Gastrocnemius medialis (tissue), 4 donors: ENCODE results near the gene DHX40.

ENCODE experiments used
- CTCF ChIP-seq, 5 experiments: fragments of 450-650 bp in 3 of 5; fragments of 200-600 bp in 2 of 5; sonication (generic) in 2 of 5; IDR thresholded peaks in 4 of 5; conservative IDR thresholded peaks in 1 of 5; 1 replicate in 4 of 5; 2 replicates in 1 of 5; pipeline ENCODE4 v1.5.1; 2016 to 2019; ENCODE audit warnings: antibody characterized with exemption in 5 of 5, mild to moderate bottlenecking in 3 of 5, moderate library complexity in 3 of 5
- POLR2A ChIP-seq, 2 donors: fragments of 450-650 bp; IDR thresholded peaks; one replicate each; pipeline ENCODE4 v1.6.1; 2017; ENCODE audit warnings: antibody characterized with exemption in 2 of 2, mild to moderate bottlenecking in 2 of 2, moderate library complexity in 2 of 2

- no peak for TF ChIP-seq CTCF (IDR thresholded peaks at IDR 0.05 in 4 of 5, conservative IDR thresholded peaks at IDR 0.05 in 1 of 5)
- no peak for TF ChIP-seq POLR2A (IDR thresholded peaks at IDR 0.05)
Observed at GRCh38 chr17:59632398-59632797, 67.0 kb downstream of the DHX40 start.
